HG02610 (cell line): ENCODE results near the gene CENPK.
"Not testable (repeated sequence)": the region's sequence is repeated elsewhere in the genome, so short reads cannot be mapped to it uniquely, and the experiment has no call there.

Experiments
- ATAC-seq: cut with Tn5 transposase; IDR thresholded peaks from one replicate; pipeline ENCODE4 v1.9.1; 2021; ENCODE audit warnings: mild to moderate bottlenecking, moderate library complexity; ENCODE audit not compliant: unreplicated experiment

Gene CENPK, protein sequence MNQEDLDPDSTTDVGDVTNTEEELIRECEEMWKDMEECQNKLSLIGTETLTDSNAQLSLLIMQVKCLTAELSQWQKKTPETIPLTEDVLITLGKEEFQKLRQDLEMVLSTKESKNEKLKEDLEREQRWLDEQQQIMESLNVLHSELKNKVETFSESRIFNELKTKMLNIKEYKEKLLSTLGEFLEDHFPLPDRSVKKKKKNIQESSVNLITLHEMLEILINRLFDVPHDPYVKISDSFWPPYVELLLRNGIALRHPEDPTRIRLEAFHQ

DNA sequence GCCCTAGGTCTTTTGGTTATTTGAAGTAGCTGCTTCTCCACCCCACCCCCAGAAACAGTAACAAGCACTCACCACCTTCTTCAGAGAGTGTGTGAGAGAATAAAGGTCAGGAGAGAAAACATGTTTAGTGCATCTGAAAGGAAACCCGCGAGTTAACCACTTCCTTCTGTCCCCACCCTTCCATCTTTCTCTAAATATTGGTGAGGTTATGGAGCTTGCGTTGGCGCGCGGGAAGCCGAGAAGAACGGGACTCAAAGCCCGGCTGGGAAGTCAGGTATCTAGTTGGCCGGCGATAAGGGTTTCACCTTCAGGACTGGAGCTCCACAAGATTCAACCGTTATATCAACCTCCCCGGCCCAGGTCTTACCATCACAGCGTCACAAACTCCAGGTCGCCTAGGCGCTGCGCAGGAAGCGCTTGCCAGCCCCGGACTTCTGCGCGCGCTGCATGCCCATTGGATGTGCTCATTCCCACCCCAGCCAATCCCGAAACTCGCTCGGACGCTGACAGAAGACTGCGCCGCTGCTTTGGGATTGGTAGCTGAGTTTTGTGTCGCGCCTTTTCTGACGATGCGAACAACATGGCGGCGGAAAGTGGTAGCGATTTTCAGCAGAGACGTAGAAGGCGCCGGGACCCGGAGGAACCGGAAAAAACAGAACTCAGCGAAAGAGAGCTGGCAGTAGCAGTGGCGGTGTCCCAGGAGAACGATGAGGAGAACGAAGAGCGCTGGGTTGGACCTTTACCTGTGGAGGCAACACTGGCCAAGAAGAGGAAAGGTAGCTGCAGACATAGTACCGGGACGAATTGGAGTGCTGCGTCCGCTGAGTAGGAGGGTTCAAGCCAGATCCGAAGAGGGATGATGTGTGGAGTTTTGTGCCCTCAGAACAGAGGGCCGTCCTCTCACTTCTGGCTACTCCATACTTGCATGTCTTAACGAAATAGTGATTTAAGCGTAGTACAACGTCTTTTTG, at the start of gene CENPK, which contains the start of gene PPWD1:
TSS of gene CENPK (minus strand) at position 438 of the 971 bp plus-strand sequence. CDS start 8,261 bp downstream, outside the sequence.
TSS of gene PPWD1 (plus strand) at position 566 of the 971 bp plus-strand sequence. CDS start at position 581, 15 bp downstream.
- peak; percentile 98 for ATAC-seq

DNA sequence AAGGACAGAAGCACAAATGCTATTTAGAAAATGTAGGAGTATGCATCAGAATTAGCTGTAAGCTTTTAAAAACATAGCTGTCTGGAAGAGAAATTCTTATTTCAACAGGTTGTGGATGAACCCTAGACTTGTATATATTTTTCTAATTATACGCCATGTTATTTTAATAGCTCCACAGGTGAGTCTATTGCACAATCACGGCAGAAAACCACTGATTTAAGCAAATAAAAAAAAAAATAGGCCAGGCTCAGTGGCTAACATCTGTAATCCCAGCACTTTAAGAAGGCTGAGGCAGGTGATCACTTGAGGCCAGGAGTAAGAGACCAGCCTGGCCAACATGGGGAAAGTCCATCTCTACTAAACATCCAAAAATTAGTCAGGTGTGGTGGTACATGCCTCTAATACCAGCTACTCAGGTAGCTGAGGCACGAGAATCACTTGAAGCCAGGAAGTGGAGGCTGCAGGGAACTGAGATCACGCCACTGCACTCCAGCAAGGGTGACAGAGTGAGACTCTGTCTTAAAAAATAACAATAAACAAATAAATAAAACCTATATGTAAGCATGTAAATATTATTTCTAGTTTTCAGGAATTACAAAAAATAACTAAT, 49.4 kb upstream of the CENPK start:
- no peak for ATAC-seq

DNA sequence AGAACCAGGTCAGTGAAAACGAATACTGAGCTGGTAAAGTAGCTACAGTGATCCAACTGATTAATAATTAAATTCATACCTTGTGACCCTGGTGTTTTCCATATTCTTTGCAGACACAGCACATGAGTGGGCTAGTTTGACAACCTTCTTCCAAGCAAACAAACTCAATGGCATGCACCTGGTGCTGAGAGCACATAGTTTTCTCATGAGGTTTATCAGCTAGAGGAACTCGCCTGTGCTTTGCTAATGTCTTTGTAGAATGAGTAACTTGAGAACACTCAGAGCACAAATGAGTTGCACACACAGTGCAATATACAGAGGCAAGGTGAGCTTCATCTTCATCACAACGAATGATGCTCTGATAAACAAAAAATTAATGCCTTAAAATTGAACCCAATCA, 48.6 kb upstream of the CENPK start:
- ATAC-seq, result no peak

GRCh38 chr5:65601761-65602160, 38.8 kb upstream of the CENPK start:
- ATAC-seq, result not testable (repeated sequence)

GRCh38 chr5:65588694-65589093, 25.7 kb upstream of the CENPK start:
- no peak for ATAC-seq

- ATAC-seq, result no peak
These were observed 14.2 kb upstream of the CENPK start for GRCh38 chr5:65577141-65577540.

GRCh38 chr5:65570598-65571226, 7.7 kb upstream of the CENPK start:
- ATAC-seq, result no peak

DNA sequence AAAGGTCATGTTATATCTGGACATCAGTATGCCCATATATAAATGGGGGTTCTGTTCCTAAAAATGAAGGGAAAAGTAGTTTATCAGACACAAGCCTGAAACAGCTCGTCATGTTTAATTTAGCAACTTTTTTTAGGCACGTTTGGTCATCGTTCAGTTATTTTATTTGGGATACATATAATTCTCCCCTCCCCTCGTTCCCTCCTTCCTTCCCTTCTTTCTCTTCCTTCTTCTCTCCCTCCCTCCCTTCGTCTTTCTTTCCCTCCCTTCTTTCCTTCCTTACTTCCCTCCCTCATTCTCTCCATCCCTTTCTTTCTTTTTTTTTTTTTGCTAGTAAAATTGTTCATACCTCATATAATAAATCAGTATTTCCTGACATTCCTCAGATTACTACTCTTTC, 3.5 kb upstream of the CENPK start:
- ATAC-seq, result no peak

- ATAC-seq, result no peak
These were observed 809 bp upstream of the CENPK start for GRCh38 chr5:65563777-65564176.

- ATAC-seq, result no peak
These were observed 6.2 kb downstream of the CENPK start for GRCh38 chr5:65556718-65557117.

- no peak for ATAC-seq
These were observed 6.8 kb downstream of the CENPK start for GRCh38 chr5:65556181-65556580.

GRCh38 chr5:65555287-65555686, 7.7 kb downstream of the CENPK start:
- no peak for ATAC-seq

GRCh38 chr5:65553941-65554340, 9.0 kb downstream of the CENPK start:
- no peak for ATAC-seq

DNA sequence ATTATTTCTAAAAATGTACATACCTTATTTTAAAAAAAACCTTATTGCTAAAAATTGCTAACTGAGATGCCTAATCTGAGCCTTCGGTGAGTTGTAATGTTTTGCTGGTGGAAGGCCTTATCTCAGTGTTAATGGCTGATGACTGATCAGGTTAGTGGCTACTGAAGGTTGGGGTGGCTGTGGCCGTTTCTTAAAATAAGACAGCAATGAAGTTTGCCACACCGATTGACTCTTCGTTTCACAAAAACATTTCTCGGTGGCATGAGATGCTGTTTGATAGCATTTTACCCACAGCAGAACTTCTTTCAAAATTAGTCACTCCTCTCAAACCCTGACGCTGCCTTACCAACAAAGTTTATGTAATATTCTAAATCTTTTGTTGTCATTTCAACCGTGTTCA, 14.7 kb downstream of the CENPK start:
- ATAC-seq, result no peak

GRCh38 chr5:65546141-65546540, 16.8 kb downstream of the CENPK start:
- no peak for ATAC-seq

DNA sequence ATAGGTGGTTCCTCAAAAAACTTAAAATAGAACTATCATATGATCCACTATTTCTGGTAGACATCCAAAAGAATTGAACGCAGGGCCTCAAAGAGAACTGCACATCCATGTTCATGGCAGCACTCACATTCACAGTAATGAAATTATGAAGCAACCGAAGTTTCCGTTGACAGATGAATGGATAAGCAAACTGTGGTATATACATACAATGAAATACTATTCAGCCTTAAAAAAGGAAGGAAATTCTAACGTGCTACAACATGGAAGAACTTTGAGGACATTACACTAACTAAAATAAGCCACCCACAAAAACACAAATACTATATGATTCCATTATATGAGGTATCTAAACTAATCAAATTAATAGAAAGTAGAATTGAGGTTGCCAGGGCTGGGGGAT, 18.5 kb downstream of the CENPK start:
- ATAC-seq, result no peak

DNA sequence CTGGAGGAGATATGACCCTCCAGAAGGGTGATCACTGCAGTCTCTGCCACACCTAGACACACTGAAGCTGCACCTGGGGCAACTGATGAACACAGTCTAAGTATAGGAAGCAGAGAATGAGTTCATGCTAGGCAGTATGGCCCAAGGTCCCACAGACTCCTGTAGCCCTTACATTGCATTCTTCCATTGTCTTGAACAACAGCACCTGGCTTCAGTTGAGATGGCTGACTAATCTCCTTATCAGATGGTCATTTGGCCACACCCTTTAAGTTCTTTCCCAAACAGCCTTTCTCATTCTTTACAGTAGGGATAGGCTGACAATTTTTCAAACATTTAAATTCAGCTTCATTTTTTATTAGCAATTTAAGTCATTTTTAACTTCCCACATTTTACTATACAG, 23.1 kb downstream of the CENPK start:
- ATAC-seq, result no peak

DNA sequence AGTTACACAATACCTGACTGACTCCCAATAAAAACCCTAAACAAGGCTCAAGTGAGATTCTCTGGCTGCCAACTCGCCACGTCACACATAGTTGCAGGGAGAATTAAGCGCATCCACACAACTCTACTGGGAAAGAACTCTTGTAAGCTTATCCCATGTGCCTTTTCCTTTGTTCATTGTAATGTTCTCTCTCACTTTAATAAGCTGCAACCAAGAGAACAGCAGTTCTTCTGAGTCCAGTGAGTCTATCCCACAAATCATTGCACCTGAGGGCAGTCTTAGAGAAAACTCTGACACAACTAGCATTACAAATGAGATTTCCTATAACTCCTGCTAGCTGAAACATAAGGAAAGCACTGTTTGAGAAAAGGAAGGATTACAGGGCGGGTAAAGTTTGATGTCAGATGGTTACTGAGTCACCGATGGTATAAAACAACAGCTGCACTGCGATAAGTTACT, 27.4 kb downstream of the CENPK start:
- no peak for ATAC-seq

DNA sequence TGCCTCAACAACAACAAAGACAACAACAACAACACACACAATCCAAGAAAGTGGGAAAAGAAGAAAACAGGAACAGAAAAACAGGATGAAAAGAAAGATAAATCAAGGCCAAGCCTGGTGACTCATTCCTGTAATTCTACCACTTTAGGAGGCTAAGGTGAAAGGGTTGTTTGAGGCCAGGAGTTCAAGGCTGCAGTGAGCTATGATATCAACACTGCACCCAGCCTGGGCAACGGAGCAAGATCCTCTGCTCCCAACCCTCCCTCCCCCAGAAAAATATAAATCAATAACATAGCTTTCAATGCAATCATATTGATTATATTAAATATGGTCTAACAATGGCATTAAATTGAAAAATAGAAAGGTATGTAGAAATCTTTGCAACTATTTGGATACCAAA, 32.1 kb downstream of the CENPK start:
- no peak for ATAC-seq

DNA sequence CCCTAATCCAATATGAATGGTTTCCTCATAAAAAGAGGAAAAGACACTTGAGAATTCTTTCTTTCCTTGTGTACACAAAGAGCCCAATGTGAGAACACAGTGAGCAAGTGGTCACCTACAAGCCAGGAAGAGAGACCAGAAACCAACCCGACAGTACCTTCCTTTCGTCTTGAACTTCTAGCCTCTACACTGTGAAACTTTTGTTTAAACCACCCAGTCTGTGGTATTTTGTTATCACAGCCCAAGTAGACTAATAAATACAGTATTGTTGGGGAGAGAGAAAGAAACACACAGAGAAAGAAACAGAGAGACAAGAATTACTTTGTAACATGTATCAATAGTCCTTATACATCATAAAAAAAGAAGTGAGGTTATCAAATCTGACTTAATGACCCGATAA, 37.2 kb downstream of the CENPK start:
- no peak for ATAC-seq
